D721Med (cell line): ENCODE measurements around the gene CRTC1.
"Not testable (repeated sequence)": the region's sequence is repeated elsewhere in the genome, so short reads cannot be mapped to it uniquely, and the experiment has no call there.

Experiments used
- DNase-seq: peaks from one replicate; pipeline ENCODE4 v3.0.0; 2011; ENCODE audit warnings: low spot score; ENCODE audit not compliant: insufficient read length
- FAIRE-seq: peaks from 2 replicates; lab custom pipeline; 2011; peaks lifted over from hg19 to GRCh38; lab: Jason Lieb, UNC
- TF ChIP-seq, protein P1 (sequence below): IDR thresholded peaks from 2 replicates; pipeline ENCODE4 v1.5.1; 2012; ENCODE audit warnings: mild to moderate bottlenecking, control low read depth; ENCODE audit not compliant: insufficient read depth; ENCODE audit errors: missing control alignments

CRTC1 gene

GRCh38 chr19:18719541-18719940, 36.1 kb downstream of the CRTC1 start:
- TF ChIP-seq, protein P1, sequence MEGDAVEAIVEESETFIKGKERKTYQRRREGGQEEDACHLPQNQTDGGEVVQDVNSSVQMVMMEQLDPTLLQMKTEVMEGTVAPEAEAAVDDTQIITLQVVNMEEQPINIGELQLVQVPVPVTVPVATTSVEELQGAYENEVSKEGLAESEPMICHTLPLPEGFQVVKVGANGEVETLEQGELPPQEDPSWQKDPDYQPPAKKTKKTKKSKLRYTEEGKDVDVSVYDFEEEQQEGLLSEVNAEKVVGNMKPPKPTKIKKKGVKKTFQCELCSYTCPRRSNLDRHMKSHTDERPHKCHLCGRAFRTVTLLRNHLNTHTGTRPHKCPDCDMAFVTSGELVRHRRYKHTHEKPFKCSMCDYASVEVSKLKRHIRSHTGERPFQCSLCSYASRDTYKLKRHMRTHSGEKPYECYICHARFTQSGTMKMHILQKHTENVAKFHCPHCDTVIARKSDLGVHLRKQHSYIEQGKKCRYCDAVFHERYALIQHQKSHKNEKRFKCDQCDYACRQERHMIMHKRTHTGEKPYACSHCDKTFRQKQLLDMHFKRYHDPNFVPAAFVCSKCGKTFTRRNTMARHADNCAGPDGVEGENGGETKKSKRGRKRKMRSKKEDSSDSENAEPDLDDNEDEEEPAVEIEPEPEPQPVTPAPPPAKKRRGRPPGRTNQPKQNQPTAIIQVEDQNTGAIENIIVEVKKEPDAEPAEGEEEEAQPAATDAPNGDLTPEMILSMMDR: no peak
- no peak for FAIRE-seq
- no peak for DNase-seq

- TF ChIP-seq, protein P1: no peak
- no peak for FAIRE-seq
- DNase-seq: no peak
These were observed 40.4 kb downstream of the CRTC1 start for GRCh38 chr19:18723871-18724377.

DNA sequence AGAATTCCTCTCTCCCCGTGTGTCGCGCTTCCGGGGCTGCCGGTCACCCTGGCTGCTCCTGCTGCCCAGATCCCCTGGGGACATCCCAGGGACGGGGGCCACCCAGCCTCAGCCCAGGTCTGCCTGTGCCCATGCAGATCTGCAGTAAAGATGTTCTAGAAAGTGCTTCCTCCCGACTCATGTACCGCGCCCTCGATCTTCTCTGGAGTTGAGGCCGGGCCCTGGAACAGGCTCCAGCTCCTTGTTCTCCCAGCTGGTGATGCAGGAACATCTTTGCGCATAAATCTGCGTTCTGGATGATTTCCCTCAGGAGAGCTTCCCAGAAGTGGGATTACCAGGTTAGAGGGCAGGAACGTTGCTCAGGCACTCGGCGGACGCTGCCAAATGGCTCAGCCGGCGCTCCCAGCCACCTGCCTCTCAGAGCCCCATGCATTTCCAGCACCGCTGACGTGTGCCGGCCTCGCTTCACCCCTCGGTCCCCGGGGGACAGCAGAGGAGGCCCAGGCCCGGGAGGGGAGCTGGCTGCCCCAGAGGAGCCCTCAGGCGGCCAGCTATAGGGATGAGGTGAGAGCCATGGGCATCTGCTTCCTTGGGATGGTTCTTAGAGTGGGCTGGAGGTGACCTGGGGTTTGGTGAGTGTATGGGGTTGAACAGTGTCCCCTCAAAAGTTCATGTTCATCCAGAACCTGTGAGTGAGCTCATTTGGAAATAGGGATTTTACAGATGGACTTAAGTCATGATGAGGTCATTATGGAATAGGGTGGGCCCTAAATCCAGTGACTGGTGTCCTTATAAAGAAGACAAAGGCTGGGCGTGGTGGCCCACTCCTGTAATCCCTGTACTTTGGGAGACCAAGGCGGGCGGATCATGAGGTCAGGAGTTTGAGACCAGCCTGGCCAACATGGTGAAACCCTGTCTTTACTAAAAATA, 42.6 kb downstream of the CRTC1 start:
- DNase-seq: no peak
- FAIRE-seq: no peak
- TF ChIP-seq, protein P1: no peak

GRCh38 chr19:18726846-18727245, 43.4 kb downstream of the CRTC1 start:
- DNase-seq (no peak), FAIRE-seq (no peak)
- TF ChIP-seq, protein P1: no peak

DNA sequence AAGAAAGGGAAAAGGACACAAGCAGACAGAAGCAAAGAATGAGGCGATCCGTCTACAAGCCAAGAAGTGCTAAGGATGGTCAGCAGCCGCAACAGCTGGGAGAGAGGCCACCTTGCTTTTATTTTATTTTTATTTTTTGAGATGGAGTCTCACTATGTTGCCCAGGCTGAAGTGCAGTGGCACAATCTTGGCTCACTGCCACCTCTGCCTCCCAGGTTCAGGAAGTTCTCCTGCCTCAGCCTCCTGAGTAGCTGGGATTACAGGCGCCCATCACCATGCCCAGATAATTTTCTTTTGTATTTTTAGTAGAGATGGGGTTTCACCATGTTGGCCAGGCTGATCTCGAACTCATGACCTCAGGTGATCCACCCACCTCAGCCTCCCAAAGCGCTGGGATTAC, 44.1 kb downstream of the CRTC1 start:
- FAIRE-seq, DNase-seq: not testable (repeated sequence)

GRCh38 chr19:18729933-18730530, 46.6 kb downstream of the CRTC1 start:
- FAIRE-seq (no peak), DNase-seq (no peak)
- TF ChIP-seq, protein P1: no peak

GRCh38 chr19:18730885-18731513, 47.5 kb downstream of the CRTC1 start:
- TF ChIP-seq, protein P1: no peak
- DNase-seq (no peak), FAIRE-seq (no peak)
